ENCODE measurements around the gene PHLPP1. TPM values are rescaled to one million over a fixed set of nuclear protein-coding genes. Genes with fewer than 3 reads are reported as not detected.

PHLPP1 gene
- total RNA-seq, 2 experiments from 2014 or later, result 6.8 to 7.1 TPM

GRCh38 chr18:62672600-62672999 lies 42.7 kb upstream of the PHLPP1 start:
- POLR2A ChIA-PET, result no interaction called here

GRCh38 chr18:62678847-62679485 lies 36.4 kb upstream of the PHLPP1 start:
- no peak for ATAC-seq (ENCODE audit: poor library complexity)
- H3K9me3 Mint-ChIP-seq, result peaks cover 6% of the 10 kb centered on the region
- H3K36me3 Mint-ChIP-seq (ENCODE audit: low read depth), result no peaks in the 10 kb centered on the region
- H3K27ac ChIP-seq (ENCODE audit: low read depth in 1 of 2, low read length in 2 of 2), result no peak overlapping the region
- intact Hi-C loops (cut with DNase I, micrococcal nuclease), result no loop called here
- no peak for DNase-seq
- no peaks in the 10 kb centered on the region for H3K4me1 Mint-ChIP-seq (ENCODE audit: low read depth)
- ChIA-PET POLR2A (no interaction called here), CTCF (no interaction called here)
- H3K27me3 ChIP-seq (ENCODE audit: control insufficient read depth in 1 of 2, insufficient read depth in 2 of 2, low read length in 2 of 2), result peaks cover 0 to 2% of the 10 kb centered on the region in 2 experiments
- TF ChIP-seq CTCF (IDR thresholded peaks at IDR 0.05), result no peak
- no peak overlapping the region for H3K27ac Mint-ChIP-seq
- no peak overlapping the region for H3K4me3 Mint-ChIP-seq
- H3K27me3 Mint-ChIP-seq, result no peaks in the 10 kb centered on the region
- H3K4me3 ChIP-seq (ENCODE audit: low read length), result no peak overlapping the region
- no peaks in the 10 kb centered on the region for H3K36me3 ChIP-seq (ENCODE audit: insufficient read depth, low read length)
- H3K4me1 ChIP-seq (ENCODE audit: insufficient read depth, low read length), result no peaks in the 10 kb centered on the region
- H3K9me3 ChIP-seq (ENCODE audit: control insufficient read depth in 1 of 2, insufficient read depth in 1 of 2, low read length in 2 of 2), result peaks cover 0 to 4% of the 10 kb centered on the region in 2 experiments

More at GRCh38 chr18:62672600-62672999, 42.7 kb upstream of the PHLPP1 start:
- no peaks in the 10 kb centered on the region for H3K36me3 ChIP-seq (ENCODE audit: insufficient read depth, low read length)
- no peak for DNase-seq
- H3K4me3 Mint-ChIP-seq, result no peak overlapping the region
- intact Hi-C loops (cut with DNase I, micrococcal nuclease), result no loop called here
- H3K4me1 Mint-ChIP-seq (ENCODE audit: low read depth), result no peaks in the 10 kb centered on the region
- no peak overlapping the region for H3K4me3 ChIP-seq (ENCODE audit: low read length)
- CTCF ChIA-PET, result no interaction called here
- no peak for ATAC-seq (ENCODE audit: poor library complexity)
- no peak overlapping the region for H3K27ac Mint-ChIP-seq
- H3K27me3 ChIP-seq (ENCODE audit: control insufficient read depth in 1 of 2, insufficient read depth in 2 of 2, low read length in 2 of 2), result no peaks in the 10 kb centered on the region
- no peaks in the 10 kb centered on the region for H3K27me3 Mint-ChIP-seq
- H3K9me3 Mint-ChIP-seq, result peaks cover 23% of the 10 kb centered on the region
- no peak for TF ChIP-seq CTCF (IDR thresholded peaks at IDR 0.05)
- no peak overlapping the region for H3K27ac ChIP-seq (ENCODE audit: low read depth in 1 of 2, low read length in 2 of 2)
- H3K4me1 ChIP-seq (ENCODE audit: insufficient read depth, low read length), result no peaks in the 10 kb centered on the region
- no peaks in the 10 kb centered on the region for H3K36me3 Mint-ChIP-seq (ENCODE audit: low read depth)
- H3K9me3 ChIP-seq (ENCODE audit: control insufficient read depth in 1 of 2, insufficient read depth in 1 of 2, low read length in 2 of 2), result peaks cover 0 to 4% of the 10 kb centered on the region in 2 experiments

GRCh38 chr18:62682371-62682770 lies 33.0 kb upstream of the PHLPP1 start:
- Histone ChIP-seq H3K9me3 (ENCODE audit: control insufficient read depth in 1 of 2, insufficient read depth in 1 of 2, low read length in 2 of 2) (peaks cover 5 to 10% of the 10 kb centered on the region in 2 experiments), H3K4me1 (ENCODE audit: insufficient read depth, low read length) (no peaks in the 10 kb centered on the region), H3K27ac (ENCODE audit: low read depth in 1 of 2, low read length in 2 of 2) (no peak overlapping the region), H3K36me3 (ENCODE audit: insufficient read depth, low read length) (no peaks in the 10 kb centered on the region), H3K27me3 (ENCODE audit: control insufficient read depth in 1 of 2, insufficient read depth in 2 of 2, low read length in 2 of 2) (peaks cover 0 to 2% of the 10 kb centered on the region in 2 experiments), H3K4me3 (ENCODE audit: low read length) (no peak overlapping the region)
- ChIA-PET POLR2A (no interaction called here), CTCF (no interaction called here)
- intact Hi-C loops (cut with DNase I, micrococcal nuclease), result no loop called here
- Mint-ChIP-seq H3K27ac (no peak overlapping the region), H3K9me3 (no peaks in the 10 kb centered on the region), H3K27me3 (no peaks in the 10 kb centered on the region), H3K4me1 (ENCODE audit: low read depth) (no peaks in the 10 kb centered on the region), H3K36me3 (ENCODE audit: low read depth) (no peaks in the 10 kb centered on the region), H3K4me3 (no peak overlapping the region)
- DNase-seq, result no peak
- no peak for ATAC-seq (ENCODE audit: poor library complexity)
- no peak for TF ChIP-seq CTCF (IDR thresholded peaks at IDR 0.05)
